ENCODE results near the gene CLNK.

Gene CLNK

GRCh38 chr4:10684631-10685030, at the start of gene CLNK:
CLNK (minus strand) TSS chr4:10684768; CDS start chr4:10667869, 16,899 bp downstream.
- DNase-seq, result peak; percentile 78

- DNase-seq, result no peak
Measured at GRCh38 chr4:10733481-10734062, 49.0 kb upstream of the CLNK start.

DNA sequence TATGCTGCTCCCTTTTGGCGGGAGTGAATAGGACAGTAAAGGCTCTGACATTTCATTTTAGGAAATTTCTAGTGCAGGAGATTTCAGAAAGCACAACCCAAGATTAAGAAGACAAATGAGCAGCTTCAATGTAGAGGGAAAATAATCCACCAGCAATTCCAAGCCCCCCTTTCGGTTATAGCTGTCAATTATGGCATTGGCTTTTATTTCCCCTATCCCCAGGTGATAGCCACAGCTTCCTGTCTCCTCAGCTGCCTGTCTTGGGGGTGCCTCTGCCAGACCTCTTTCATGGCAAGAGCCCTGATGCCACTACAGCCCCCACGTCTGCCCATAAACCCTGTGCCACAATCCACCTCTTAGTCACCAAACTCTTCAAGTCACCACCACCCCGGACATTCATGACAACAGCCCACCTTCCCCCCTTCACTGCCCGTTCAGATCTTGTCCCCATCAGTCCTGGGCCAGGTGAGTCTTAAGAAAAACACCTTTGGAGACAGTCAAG, 48.4 kb upstream of the CLNK start:
- no peak for DNase-seq

DNA sequence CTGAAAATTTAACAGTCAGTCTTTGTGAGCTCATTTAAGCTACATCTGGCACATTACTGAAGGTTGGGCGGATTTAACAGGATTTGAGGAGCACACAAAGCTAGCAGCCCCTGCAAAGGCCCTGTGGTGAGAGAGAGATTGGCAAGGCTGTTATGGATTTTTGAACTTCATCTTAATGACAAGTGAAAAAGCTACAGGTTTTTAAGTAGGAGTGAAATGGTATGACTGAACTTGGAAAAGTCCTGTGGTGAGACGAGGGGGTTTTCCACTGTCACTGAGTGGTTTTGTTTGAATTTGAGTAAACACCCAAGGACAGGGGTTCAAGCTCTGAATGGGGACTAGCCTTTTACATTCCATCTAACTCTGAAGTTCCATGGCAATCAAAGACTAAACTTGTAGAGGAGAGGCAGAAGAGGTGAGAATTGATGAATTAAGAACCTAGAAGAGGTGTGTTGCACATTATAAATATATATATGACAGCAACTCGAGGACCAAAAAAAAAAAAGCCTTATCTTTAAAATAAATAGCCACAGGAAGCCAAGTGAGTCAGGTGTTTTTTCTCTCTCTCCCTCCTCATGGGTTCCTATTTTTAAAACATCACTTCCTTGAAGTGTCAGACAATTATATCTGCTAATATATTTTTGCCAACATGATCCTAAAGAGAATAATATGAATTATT, 47.8 kb upstream of the CLNK start:
- DNase-seq, result no peak

GRCh38 chr4:10731690-10732089, 47.1 kb upstream of the CLNK start:
- DNase-seq, result no peak

- no peak for DNase-seq
Measured at GRCh38 chr4:10731162-10731561, 46.6 kb upstream of the CLNK start.

GRCh38 chr4:10730590-10730989, 46.0 kb upstream of the CLNK start:
- no peak for DNase-seq

DNA sequence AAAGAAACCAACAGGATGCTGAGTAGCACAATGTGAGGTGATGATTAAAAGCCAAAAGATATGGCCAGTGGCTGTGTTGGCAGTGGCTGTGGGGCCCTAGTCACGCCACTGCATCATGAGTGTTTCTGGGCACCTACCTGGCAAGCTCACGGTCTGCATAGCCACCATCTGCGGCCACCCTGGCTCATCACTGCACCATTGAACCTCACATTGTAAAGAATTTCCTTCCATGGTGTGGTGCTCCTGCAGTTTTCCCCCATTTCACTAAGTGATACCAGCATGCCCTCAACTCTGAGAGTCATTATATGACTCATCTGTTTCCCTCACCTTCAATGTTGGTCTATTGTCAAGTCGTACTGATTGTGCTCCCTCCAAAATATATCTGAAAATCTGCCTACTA, 45.5 kb upstream of the CLNK start:
- no peak for DNase-seq

DNA sequence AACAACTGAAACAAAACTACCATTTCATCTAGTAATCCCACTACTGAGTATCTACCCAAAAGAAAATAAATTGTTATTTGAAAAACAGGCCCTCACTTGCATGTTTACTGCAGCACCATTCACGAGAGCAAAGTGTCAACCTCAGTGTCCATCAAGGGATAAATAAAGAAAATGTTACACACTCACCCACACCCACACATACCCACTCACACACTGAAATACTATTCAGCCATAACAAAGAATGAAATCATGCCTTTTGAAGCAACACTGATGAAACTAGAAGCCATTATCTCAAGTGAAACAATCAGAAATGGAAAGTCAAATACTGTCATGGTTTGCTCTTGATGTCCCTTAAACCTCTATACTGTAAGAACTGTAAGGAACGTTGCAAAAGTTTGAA, 44.8 kb upstream of the CLNK start:
- no peak for DNase-seq

DNA sequence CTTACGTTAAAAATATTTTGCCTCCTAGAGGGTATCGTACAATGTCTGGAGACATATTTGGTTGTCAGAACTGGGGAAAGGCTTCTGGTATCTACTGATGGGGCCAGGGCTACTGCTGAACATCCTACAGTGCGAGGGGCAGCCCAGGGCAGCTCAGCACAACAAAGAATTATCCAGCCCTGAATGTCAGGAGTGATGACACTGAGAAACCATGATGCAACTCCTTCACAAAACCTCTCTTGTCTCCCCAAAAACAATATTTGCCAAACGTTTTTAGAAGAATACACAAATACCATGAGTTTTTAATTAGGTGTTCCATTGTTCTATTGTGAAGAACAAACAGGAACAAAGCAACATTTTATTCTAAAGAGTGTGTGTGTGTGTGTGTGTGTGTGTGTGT, 43.4 kb upstream of the CLNK start:
- DNase-seq, result no peak

DNA sequence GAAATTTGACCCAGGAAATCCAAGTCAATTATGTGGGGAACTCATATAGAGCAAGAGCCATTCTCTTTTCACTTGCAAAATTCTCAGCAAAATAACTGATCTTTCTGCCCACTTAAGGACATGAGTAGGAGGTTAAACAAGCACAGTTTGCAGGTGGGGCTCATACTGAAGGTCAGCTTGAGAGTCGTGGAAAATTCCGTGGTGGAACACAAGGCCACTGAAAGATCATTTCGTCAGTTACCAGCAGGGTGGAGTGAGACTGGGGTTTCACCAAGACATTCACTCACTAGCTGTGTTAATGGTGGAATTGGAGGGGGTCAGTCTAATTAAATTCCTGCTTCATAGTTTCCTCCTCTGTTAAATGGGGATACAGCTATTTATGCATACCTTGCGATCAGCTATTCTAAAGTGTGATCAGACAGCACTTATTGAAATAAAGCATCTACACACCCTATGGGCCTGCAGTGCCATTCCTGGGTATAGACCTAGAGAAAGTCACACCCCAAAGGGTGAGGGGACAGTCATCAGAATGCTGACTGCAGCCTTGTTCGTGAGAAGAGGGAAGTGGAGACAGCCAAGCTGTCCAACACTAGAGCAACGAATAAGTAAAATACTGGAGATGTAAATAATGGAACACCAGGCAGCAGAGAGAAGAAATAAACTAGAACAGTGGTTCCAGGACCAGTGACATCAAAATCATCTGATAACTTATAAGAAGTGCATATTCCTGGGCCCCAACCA, 42.7 kb upstream of the CLNK start:
- no peak for DNase-seq

DNA sequence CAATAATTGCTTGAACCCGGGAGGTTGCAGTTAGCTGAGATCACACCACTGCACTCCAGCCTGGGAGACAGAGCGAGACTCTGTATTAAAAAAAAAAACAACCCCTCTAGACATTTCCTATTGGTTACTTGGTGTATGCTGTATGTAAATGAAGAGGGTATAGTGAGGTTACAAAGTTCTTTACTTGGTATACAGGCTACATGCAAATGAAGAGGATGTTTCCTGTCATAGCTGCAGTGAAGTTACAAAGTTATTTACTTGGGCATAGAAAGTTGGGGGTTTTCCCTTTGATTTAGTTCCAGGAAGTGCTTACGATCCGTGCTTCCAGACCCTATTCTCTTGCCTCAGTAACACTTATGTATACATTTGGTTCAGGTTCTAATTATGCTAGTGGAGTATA, 38.4 kb upstream of the CLNK start:
- DNase-seq, result no peak

- DNase-seq, result no peak
Measured at GRCh38 chr4:10721616-10722015, 37.0 kb upstream of the CLNK start.

- no peak for DNase-seq
Measured at GRCh38 chr4:10716163-10716562, 31.6 kb upstream of the CLNK start.

- no peak for DNase-seq
Measured at GRCh38 chr4:10715696-10716095, 31.1 kb upstream of the CLNK start.

DNA sequence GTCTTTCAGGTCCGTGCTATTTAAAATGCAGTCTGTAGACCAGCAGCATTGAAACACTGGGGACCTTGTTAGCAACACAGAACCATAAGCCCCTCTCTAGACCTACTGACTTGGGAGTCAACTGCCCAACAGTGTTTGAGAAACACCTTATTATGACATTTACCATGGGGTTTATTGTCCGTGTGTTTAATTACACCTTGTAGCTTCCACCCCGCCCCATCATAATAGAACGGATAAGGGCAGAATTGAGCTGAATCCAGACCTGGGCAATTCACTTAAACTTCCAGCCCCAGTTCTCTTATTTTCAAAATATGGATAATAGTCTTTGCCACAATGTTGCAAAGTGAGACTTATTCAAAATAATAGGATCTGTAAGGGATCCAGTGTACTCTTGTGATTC, 30.6 kb upstream of the CLNK start:
- no peak for DNase-seq

GRCh38 chr4:10713591-10713990, 29.0 kb upstream of the CLNK start:
- DNase-seq, result no peak

- no peak for DNase-seq
Measured at GRCh38 chr4:10706236-10706635, 21.7 kb upstream of the CLNK start.

DNA sequence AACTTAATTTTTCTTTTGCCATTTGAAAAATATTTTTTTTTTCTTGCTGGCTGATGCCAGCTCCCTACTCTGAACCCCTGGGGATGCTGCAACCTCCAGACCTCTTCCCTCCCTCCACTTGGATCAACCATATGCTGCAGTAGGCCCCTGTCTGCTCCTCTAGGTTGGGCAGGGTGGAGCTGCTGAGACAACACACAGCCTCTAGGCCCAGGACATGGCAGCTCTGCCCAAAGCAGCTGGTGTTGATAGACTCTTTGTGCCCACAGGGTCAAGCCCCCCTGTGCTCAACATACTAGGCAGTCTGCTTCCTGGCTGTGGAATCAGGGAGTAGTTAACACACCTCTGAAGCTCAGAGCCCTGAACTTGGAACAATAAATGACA, 19.9 kb upstream of the CLNK start:
- DNase-seq, result peak; percentile 21

DNA sequence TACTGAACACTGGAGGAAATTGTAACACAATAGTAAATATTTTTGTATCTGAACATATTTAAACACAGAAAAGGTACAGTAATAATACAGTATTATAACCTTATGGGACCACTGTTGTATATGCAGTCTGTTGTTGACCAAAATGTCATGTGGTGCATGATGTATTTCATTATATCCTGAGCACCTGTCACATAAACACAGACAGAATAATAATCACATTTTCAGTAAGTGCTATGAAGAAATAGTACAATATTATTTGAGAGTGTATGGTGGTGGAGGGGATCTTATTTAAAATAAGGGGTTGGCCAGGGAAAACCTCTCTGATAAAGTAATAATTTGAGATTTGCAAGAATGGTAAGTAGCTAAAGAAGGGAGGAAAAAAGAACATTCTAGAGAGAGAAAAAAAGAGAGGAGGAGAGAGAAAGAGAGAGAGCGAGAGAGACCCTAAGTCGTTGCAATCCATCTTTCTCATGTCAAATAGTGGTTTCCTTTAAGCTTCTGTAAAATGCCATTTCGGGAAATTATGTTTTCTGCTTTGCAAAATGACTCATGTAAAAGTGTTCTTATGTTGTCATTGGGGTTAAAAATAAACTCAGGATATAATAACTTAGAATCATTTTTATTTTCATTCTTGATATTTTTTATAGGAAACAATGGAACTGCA, 19.3 kb upstream of the CLNK start:
- peak; percentile 20 for DNase-seq

GRCh38 chr4:10703156-10703555, 18.6 kb upstream of the CLNK start:
- DNase-seq, result no peak

DNA sequence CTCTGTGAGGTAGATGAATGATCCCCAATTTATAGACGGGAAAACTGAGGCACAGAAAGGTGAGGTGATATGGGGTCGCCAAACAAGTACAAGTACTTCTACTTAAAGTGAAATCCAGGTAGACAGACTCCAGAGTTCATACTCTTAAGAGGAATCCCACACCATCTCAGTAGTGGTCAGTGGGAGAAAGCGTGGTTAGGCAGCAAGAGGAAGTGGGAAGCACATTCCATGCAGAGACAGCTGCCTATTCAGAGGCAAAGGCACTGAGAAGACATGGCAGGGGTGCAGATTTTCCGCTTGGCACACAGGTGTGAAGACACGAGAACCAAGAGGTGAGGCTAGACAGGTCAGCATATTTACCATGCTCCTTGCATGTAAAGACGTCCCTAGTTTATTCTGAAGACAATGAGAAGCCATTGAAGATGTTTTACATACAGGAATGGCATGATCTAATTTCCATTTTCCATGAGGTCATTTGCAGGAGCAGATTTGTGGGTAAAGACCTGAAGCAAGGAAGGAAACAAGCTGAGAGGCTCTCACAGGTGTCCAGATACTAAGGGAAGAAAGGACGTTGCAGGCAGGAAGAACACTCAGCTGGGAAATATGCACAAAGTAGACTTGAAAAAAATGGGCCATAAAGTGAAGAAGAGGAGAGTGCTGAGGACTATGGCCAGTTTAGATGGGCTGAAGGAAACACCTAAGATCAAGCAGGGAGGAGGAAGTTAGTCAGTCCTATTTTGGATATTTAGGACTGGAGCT, 17.3 kb upstream of the CLNK start:
- peak; percentile 13 for DNase-seq

GRCh38 chr4:10701161-10701560, 16.6 kb upstream of the CLNK start:
- no peak for DNase-seq
